VCaP (cell line): ENCODE measurements around the gene TRIO.

ENCODE experiments used
- H3K27ac ChIP-seq: fragments of 450-650 bp; 2 replicates; pipeline ENCODE4 v1.5.1; 2017
- TF ChIP-seq, protein P1 (sequence below): fragments of 450-650 bp; conservative IDR thresholded peaks from 2 replicates; pipeline ENCODE4 v1.5.1; 2017; ENCODE audit warnings: mild to moderate bottlenecking, moderate library complexity

TRIO gene

DNA sequence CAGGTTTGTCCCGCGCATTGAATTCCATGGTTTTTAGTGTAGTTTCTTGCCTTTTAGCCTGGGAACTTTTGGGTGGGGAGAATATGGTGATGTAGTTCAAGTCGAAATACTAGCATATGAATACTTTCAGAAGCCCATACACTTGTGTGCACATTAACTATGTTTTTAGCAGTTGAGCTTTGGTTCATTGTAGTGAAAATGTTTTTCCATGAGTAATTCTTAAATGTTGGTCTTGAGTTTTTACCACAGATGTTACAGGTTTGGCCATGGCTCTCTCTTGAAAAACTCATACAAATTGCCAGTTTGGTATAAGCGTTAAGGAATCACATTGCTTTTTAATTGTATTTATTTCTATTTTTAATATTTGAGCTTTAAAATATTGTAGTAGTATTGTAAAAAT is 45.6 kb downstream of the TRIO start:
- TF ChIP-seq, protein P1, sequence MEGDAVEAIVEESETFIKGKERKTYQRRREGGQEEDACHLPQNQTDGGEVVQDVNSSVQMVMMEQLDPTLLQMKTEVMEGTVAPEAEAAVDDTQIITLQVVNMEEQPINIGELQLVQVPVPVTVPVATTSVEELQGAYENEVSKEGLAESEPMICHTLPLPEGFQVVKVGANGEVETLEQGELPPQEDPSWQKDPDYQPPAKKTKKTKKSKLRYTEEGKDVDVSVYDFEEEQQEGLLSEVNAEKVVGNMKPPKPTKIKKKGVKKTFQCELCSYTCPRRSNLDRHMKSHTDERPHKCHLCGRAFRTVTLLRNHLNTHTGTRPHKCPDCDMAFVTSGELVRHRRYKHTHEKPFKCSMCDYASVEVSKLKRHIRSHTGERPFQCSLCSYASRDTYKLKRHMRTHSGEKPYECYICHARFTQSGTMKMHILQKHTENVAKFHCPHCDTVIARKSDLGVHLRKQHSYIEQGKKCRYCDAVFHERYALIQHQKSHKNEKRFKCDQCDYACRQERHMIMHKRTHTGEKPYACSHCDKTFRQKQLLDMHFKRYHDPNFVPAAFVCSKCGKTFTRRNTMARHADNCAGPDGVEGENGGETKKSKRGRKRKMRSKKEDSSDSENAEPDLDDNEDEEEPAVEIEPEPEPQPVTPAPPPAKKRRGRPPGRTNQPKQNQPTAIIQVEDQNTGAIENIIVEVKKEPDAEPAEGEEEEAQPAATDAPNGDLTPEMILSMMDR: no peak
- no peak overlapping the region for H3K27ac ChIP-seq

- TF ChIP-seq, protein P1: no peak
- no peak overlapping the region for H3K27ac ChIP-seq
Observed at GRCh38 chr5:14189680-14190079, 46.5 kb downstream of the TRIO start.

DNA sequence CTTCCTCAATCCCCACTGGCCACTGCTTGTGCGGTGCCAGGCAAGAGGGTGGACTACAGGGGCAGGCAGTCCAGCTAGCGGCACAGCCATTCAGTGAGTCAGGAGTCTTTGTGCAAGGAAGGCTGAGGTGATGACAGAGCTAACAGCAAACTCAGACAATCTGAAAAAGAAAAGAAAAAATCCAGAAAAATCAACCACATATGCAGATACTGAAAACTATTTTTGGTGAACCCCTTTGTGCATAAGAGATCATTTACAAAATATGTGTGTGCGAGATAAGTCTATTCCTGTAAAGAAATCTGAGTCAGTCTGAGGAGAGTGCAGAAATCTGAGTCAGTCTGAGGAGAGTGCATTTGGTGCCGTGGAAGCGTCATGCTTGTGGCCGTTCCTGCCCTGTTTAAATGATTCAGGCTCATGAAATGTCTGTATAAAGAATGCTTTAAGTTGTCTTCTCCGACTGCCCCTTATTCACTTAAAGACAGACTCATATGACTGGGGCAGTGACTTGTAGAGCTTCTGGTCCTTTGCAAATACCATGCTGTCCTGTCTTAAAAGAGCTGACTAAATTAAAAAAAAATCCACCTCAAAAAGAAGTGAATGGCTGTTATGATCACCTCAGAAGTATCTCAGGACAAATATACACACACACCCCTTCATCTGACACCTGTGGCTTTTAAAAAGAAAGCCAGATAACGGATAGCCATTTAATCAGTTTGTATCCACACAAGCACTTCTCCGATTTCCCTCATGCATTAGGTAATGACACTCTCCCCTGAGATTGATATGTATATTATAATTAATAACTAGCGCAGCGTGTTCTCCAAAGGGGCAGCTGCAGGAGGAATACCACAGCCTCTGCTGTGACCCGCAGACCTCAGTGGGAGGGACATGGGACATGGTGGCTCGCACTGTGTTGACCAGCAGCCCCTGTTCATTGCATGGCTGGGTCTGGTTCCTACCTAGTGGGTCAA is 47.3 kb downstream of the TRIO start:
- TF ChIP-seq, protein P1: no peak
- H3K27ac ChIP-seq: no peak overlapping the region

DNA sequence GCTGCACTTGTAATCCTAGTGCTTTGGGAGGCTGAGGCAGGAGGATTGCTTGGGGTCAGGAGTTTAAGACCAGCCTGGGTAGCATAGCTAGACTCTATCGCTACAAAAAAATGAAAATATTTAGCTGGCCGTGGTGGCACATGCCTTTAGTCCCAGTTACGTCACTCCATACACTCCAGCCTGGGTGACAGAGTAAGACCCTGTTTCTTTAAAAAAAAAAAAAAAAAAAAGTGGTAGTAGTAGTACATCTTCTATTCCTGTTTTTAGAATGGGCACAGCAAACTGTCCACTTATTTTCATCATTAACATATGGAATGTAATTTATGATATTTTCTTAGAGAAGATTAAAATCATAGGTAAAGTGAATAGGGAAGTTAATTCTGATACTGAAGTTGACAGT is 48.2 kb downstream of the TRIO start:
- TF ChIP-seq, protein P1: no peak
- H3K27ac ChIP-seq: no peak overlapping the region

DNA sequence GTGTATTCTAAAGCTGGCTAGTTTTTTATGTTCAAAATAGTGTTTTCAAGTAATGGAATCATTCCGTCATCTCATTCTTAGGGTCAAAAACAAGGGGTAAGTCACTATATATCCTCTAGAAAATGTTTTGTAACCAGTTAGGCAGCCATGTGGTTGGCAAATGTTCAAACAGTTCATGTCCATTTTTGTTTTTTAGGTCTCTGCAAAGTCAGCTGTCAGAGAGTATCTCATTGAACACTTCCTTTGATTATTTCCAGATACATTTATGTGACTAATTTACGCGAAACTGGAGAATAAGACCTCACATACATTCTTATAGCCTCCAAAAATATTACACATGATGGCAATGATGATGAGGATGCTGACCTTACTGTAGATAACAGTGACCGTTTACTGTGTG is 50.4 kb downstream of the TRIO start:
- TF ChIP-seq, protein P1: no peak
- no peak overlapping the region for H3K27ac ChIP-seq

DNA sequence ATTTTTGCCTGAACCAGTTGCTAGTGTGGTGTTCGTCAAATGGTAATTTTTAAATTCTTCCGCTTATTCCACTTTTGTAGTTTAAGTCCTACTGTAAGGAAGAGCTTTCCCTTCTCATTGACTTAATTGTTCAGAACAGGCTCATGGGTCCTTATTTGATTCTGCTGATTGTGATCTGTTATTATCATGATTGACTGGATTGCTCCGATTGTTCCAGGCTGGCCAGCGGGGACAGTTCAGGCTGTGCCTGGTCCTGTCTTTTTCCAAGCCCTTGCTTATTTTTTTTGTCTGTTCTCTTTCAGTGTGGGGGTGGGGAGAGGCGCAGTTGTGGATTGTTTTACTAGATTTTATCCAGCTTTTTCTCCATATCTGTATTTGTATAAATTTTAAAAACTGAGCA is 52.4 kb downstream of the TRIO start:
- TF ChIP-seq, protein P1: no peak
- no peak overlapping the region for H3K27ac ChIP-seq

GRCh38 chr5:14197056-14197455 is 53.9 kb downstream of the TRIO start:
- TF ChIP-seq, protein P1: no peak
- no peak overlapping the region for H3K27ac ChIP-seq
